ENCODE results near the gene THSD7A.

THSD7A gene

GRCh38 chr7:11727864-11728263 lies 104.1 kb downstream of the THSD7A start:
- H3K4me3 ChIP-seq (ENCODE audit: low read length): no peak overlapping the region
- H3K36me3 ChIP-seq (replicated peaks; ENCODE audit: low read depth, low read length): no peaks in the 10 kb centered on the region
- H3K9ac ChIP-seq (ENCODE audit: low read length): no peak overlapping the region
- H3K27ac ChIP-seq (ENCODE audit: low read length): no peak overlapping the region
- peaks cover 4% of the 10 kb centered on the region for H3K4me1 ChIP-seq (ENCODE audit: low read length)
- no peaks in the 10 kb centered on the region for H4K20me1 ChIP-seq (ENCODE audit: insufficient read depth, low read length)
- TF ChIP-seq, protein P1, sequence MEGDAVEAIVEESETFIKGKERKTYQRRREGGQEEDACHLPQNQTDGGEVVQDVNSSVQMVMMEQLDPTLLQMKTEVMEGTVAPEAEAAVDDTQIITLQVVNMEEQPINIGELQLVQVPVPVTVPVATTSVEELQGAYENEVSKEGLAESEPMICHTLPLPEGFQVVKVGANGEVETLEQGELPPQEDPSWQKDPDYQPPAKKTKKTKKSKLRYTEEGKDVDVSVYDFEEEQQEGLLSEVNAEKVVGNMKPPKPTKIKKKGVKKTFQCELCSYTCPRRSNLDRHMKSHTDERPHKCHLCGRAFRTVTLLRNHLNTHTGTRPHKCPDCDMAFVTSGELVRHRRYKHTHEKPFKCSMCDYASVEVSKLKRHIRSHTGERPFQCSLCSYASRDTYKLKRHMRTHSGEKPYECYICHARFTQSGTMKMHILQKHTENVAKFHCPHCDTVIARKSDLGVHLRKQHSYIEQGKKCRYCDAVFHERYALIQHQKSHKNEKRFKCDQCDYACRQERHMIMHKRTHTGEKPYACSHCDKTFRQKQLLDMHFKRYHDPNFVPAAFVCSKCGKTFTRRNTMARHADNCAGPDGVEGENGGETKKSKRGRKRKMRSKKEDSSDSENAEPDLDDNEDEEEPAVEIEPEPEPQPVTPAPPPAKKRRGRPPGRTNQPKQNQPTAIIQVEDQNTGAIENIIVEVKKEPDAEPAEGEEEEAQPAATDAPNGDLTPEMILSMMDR (IDR thresholded peaks at IDR 0.05; ENCODE audit: low read depth, low read length): no peak
- H3K4me2 ChIP-seq (ENCODE audit: low read length): no peak overlapping the region
- H3K79me2 ChIP-seq (ENCODE audit: low read length): no peaks in the 10 kb centered on the region
- H3K9me3 ChIP-seq (ENCODE audit: insufficient read depth, low read length): no peaks in the 10 kb centered on the region
- H2AFZ ChIP-seq (ENCODE audit: low read depth, low read length): no peak overlapping the region
- H3K27me3 ChIP-seq (ENCODE audit: low read depth, low read length): no peaks in the 10 kb centered on the region

DNA sequence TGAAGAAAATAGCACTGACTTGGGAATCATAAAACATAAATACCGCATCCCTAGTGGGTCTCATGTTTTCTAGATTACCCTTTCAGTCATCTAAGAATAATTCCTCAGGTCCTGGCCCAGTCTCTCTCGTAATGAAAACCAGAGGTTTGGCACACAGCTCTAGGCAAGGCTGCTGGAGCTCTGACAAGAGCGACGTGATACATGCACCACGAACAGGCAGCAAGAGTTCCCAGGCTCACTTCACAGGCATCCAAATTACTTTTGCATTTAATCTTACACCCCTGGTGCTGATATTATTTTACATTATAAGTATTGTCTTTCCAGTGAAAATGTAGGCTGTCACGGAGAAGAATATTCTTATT lies 105.2 kb downstream of the THSD7A start:
- H3K9ac ChIP-seq (ENCODE audit: low read length): no peak overlapping the region
- no peaks in the 10 kb centered on the region for H3K9me3 ChIP-seq (ENCODE audit: insufficient read depth, low read length)
- no peak overlapping the region for H3K4me3 ChIP-seq (ENCODE audit: low read length)
- H4K20me1 ChIP-seq (ENCODE audit: insufficient read depth, low read length): no peaks in the 10 kb centered on the region
- TF ChIP-seq EZH2phosphoT487 (IDR thresholded peaks at IDR 0.05; ENCODE audit: low read depth): no peak
- TF ChIP-seq, protein P1 (IDR thresholded peaks at IDR 0.05; ENCODE audit: low read depth, low read length): no peak
- peaks cover 4% of the 10 kb centered on the region for H3K4me1 ChIP-seq (ENCODE audit: low read length)
- H3K27ac ChIP-seq (ENCODE audit: low read length): no peak overlapping the region
- H3K27me3 ChIP-seq (ENCODE audit: low read depth, low read length): no peaks in the 10 kb centered on the region
- no peaks in the 10 kb centered on the region for H3K79me2 ChIP-seq (ENCODE audit: low read length)
- H3K4me2 ChIP-seq (ENCODE audit: low read length): no peak overlapping the region
- no peak overlapping the region for H2AFZ ChIP-seq (ENCODE audit: low read depth, low read length)
- no peaks in the 10 kb centered on the region for H3K36me3 ChIP-seq (replicated peaks; ENCODE audit: low read depth, low read length)

GRCh38 chr7:11726001-11726793 lies 105.8 kb downstream of the THSD7A start:
- Histone ChIP-seq H3K27me3 (ENCODE audit: low read depth, low read length) (no peaks in the 10 kb centered on the region), H3K79me2 (ENCODE audit: low read length) (no peaks in the 10 kb centered on the region), H3K9me3 (ENCODE audit: insufficient read depth, low read length) (no peaks in the 10 kb centered on the region), H3K4me3 (ENCODE audit: low read length) (no peak overlapping the region), H3K4me2 (ENCODE audit: low read length) (no peak overlapping the region), H3K4me1 (ENCODE audit: low read length) (peaks cover 4% of the 10 kb centered on the region), H3K9ac (ENCODE audit: low read length) (no peak overlapping the region), H3K36me3 (replicated peaks; ENCODE audit: low read depth, low read length) (no peaks in the 10 kb centered on the region), H3K27ac (ENCODE audit: low read length) (no peak overlapping the region), H4K20me1 (ENCODE audit: insufficient read depth, low read length) (no peaks in the 10 kb centered on the region), H2AFZ (ENCODE audit: low read depth, low read length) (no peak overlapping the region)
- TF ChIP-seq, protein P1 (IDR thresholded peaks at IDR 0.05; ENCODE audit: low read depth, low read length): no peak

- no peaks in the 10 kb centered on the region for H4K20me1 ChIP-seq (ENCODE audit: insufficient read depth, low read length)
- H3K36me3 ChIP-seq (replicated peaks; ENCODE audit: low read depth, low read length): no peaks in the 10 kb centered on the region
- H3K27me3 ChIP-seq (ENCODE audit: low read depth, low read length): no peaks in the 10 kb centered on the region
- H3K79me2 ChIP-seq (ENCODE audit: low read length): no peaks in the 10 kb centered on the region
- H3K9ac ChIP-seq (ENCODE audit: low read length): no peak overlapping the region
- H3K27ac ChIP-seq (ENCODE audit: low read length): no peak overlapping the region
- H3K4me3 ChIP-seq (ENCODE audit: low read length): no peak overlapping the region
- no peak overlapping the region for H2AFZ ChIP-seq (ENCODE audit: low read depth, low read length)
- no peaks in the 10 kb centered on the region for H3K9me3 ChIP-seq (ENCODE audit: insufficient read depth, low read length)
- H3K4me1 ChIP-seq (ENCODE audit: low read length): no peaks in the 10 kb centered on the region
- TF ChIP-seq, protein P1 (IDR thresholded peaks at IDR 0.05; ENCODE audit: low read depth, low read length): no peak
- no peak for TF ChIP-seq EZH2phosphoT487 (IDR thresholded peaks at IDR 0.05; ENCODE audit: low read depth)
- H3K4me2 ChIP-seq (ENCODE audit: low read length): no peak overlapping the region
Measured at GRCh38 chr7:11716185-11716584, 115.8 kb downstream of the THSD7A start.
